NB4 (cell line): Measurements from ENCODE around the gene TSEN54.

Experiments
- MYC ChIP-seq: IDR thresholded peaks from 2 replicates; pipeline ENCODE4 v1.6.1; 2011; ENCODE audit warnings: low read depth, low read length
- POLR2A ChIP-seq: IDR thresholded peaks from 2 replicates; pipeline ENCODE4 v1.6.1; 2011; ENCODE audit warnings: mild to moderate bottlenecking; ENCODE audit not compliant: insufficient read length; ENCODE audit errors: extremely low read depth
- TF ChIP-seq, protein P1 (sequence below): IDR thresholded peaks from one replicate; pipeline ENCODE4 v1.5.1; 2012; ENCODE audit warnings: low read depth, low read length

DNA sequence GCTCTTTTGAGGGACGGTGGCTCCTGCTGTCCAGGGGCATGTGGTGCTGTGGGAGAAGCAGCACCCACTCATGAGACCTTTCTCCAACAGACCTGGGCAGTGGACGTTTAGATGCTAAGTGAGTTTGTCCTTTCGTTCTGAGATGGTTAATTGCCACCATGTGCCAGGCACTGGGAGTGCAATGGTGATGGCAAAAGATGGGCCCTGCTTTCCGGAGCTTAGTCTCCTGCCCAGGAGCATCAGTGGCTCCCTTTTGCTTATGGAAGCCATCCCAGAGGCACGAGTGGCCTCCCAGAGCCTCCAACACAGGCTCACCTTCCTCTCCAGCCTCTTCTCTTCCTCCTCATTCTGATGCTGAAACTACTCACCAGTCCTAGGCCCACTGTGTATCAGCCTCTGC, 29.4 kb upstream of the TSEN54 start:
- TF ChIP-seq, protein P1, sequence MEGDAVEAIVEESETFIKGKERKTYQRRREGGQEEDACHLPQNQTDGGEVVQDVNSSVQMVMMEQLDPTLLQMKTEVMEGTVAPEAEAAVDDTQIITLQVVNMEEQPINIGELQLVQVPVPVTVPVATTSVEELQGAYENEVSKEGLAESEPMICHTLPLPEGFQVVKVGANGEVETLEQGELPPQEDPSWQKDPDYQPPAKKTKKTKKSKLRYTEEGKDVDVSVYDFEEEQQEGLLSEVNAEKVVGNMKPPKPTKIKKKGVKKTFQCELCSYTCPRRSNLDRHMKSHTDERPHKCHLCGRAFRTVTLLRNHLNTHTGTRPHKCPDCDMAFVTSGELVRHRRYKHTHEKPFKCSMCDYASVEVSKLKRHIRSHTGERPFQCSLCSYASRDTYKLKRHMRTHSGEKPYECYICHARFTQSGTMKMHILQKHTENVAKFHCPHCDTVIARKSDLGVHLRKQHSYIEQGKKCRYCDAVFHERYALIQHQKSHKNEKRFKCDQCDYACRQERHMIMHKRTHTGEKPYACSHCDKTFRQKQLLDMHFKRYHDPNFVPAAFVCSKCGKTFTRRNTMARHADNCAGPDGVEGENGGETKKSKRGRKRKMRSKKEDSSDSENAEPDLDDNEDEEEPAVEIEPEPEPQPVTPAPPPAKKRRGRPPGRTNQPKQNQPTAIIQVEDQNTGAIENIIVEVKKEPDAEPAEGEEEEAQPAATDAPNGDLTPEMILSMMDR, result no peak
- TF ChIP-seq POLR2A (no peak), MYC (no peak)
